Measurements from ENCODE around the gene SLC66A2. TPM values are rescaled to one million over a fixed set of nuclear protein-coding genes. Genes with fewer than 3 reads are reported as not detected.

Gene SLC66A2
- total RNA-seq, 2 experiments from 2014 or later, result 44.5 to 44.8 TPM

- H3K36me3 ChIP-seq (ENCODE audit: insufficient read depth, low read length), result no peaks in the 10 kb centered on the region
- TF ChIP-seq CTCF (IDR thresholded peaks at IDR 0.05), result no peak
- H3K4me1 ChIP-seq (ENCODE audit: insufficient read depth, low read length), result no peaks in the 10 kb centered on the region
- Mint-ChIP-seq H3K36me3 (ENCODE audit: low read depth) (no peaks in the 10 kb centered on the region), H3K27me3 (no peaks in the 10 kb centered on the region), H3K4me1 (ENCODE audit: low read depth) (no peaks in the 10 kb centered on the region), H3K9me3 (no peaks in the 10 kb centered on the region), H3K27ac (no peak overlapping the region), H3K4me3 (no peak overlapping the region)
- peak in 1 of 14 experiments; percentile 17 for DNase-seq
- no peak overlapping the region for H3K27ac ChIP-seq (ENCODE audit: low read depth in 1 of 2, low read length in 2 of 2)
- ChIA-PET CTCF (no interaction called here), POLR2A (no interaction called here)
- H3K4me3 ChIP-seq (ENCODE audit: low read length), result no peak overlapping the region
- peaks cover 0 to 13% of the 10 kb centered on the region in 2 experiments for H3K9me3 ChIP-seq (ENCODE audit: control insufficient read depth in 1 of 2, insufficient read depth in 1 of 2, low read length in 2 of 2)
- H3K27me3 ChIP-seq (ENCODE audit: control insufficient read depth in 1 of 2, insufficient read depth in 2 of 2, low read length in 2 of 2), result no peaks in the 10 kb centered on the region
- ATAC-seq (ENCODE audit: poor library complexity), result no peak
- intact Hi-C loops (cut with DNase I, micrococcal nuclease), result no loop called here
Observed at GRCh38 chr18:79871481-79872091, 79.9 kb downstream of the SLC66A2 start.

DNA sequence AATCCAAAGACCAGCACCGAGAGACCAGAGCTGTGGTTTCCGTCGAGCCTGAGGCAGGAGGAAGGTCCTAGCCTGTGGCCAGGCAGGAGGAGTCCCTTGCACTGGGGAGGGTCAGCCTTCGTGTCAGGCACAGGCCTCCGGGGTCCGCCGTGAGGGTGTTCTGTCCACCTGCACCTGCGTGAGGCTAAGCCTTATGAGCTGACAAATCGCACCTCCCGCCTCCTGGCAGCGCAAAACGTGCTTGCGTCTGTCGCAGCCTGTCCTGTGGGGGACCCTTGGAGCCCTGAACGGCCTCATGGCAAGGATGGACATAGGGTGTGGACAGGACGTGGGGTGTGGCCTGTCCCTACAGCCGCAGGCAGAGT is 80.4 kb downstream of the SLC66A2 start:
- no peak overlapping the region for H3K4me3 ChIP-seq (ENCODE audit: low read length)
- H3K9me3 ChIP-seq (ENCODE audit: control insufficient read depth in 1 of 2, insufficient read depth in 1 of 2, low read length in 2 of 2), result peaks cover 0 to 13% of the 10 kb centered on the region in 2 experiments
- no peak for ATAC-seq (ENCODE audit: poor library complexity)
- POLR2A ChIA-PET, result no interaction called here
- Mint-ChIP-seq H3K27ac (no peak overlapping the region), H3K36me3 (ENCODE audit: low read depth) (no peaks in the 10 kb centered on the region), H3K4me3 (no peak overlapping the region), H3K4me1 (ENCODE audit: low read depth) (no peaks in the 10 kb centered on the region), H3K9me3 (no peaks in the 10 kb centered on the region), H3K27me3 (no peaks in the 10 kb centered on the region)
- intact Hi-C loops (cut with DNase I, micrococcal nuclease), result no loop called here
- H3K4me1 ChIP-seq (ENCODE audit: insufficient read depth, low read length), result no peaks in the 10 kb centered on the region
- no peak for TF ChIP-seq CTCF (IDR thresholded peaks at IDR 0.05)
- no peaks in the 10 kb centered on the region for H3K27me3 ChIP-seq (ENCODE audit: control insufficient read depth in 1 of 2, insufficient read depth in 2 of 2, low read length in 2 of 2)
- DNase-seq, result peak in 2 of 14 experiments; percentile 11 to 29
- CTCF ChIA-PET, result no interaction called here
- H3K36me3 ChIP-seq (ENCODE audit: insufficient read depth, low read length), result no peaks in the 10 kb centered on the region
- no peak overlapping the region for H3K27ac ChIP-seq (ENCODE audit: low read depth in 1 of 2, low read length in 2 of 2)

DNA sequence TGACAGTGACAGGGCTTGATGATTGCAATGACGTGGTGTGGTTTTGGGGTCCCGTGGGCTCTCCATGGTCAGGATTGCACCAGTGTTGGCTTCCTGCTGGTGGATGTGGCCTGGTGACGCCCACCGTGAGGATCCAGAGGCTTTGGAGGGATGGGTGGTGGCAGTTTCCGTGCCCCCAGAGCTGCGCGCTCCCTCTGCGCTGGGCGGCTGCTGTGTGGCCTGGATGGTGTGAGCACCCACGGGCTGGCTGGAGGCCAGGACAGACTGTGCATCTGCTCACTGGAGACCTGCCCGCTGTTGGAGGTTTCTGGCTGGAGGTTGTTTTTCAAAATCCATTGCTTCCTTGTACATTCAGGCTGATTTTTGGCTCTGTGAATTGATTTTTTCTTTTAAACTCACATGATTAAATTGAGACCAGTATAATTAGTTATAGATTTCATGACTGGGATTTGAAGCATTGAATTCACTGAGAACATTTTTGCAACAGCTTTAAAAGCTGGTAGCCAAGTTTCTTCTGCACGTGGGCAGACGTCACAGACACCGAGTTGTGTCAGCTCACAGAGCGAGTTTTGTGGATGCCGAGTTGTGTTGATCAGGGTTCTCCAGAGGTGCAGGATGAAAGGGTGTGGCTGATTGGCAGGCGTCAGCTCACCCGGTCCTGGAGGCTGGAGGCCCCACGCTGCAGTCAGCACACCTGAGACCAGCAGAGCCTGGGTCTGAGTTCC is 81.0 kb downstream of the SLC66A2 start:
- DNase-seq (peak in 1 of 14 experiments; percentile 11), ATAC-seq (ENCODE audit: poor library complexity) (no peak)
- H3K27ac Mint-ChIP-seq, result no peak overlapping the region
- intact Hi-C loops (cut with DNase I, micrococcal nuclease), result no loop called here
- TF ChIP-seq CTCF (IDR thresholded peaks at IDR 0.05), result no peak
- Histone ChIP-seq H3K27me3 (ENCODE audit: control insufficient read depth in 1 of 2, insufficient read depth in 2 of 2, low read length in 2 of 2) (no peaks in the 10 kb centered on the region), H3K4me3 (ENCODE audit: low read length) (no peak overlapping the region), H3K27ac (ENCODE audit: low read depth in 1 of 2, low read length in 2 of 2) (no peak overlapping the region), H3K36me3 (ENCODE audit: insufficient read depth, low read length) (no peaks in the 10 kb centered on the region), H3K4me1 (ENCODE audit: insufficient read depth, low read length) (no peaks in the 10 kb centered on the region), H3K9me3 (ENCODE audit: control insufficient read depth in 1 of 2, insufficient read depth in 1 of 2, low read length in 2 of 2) (peaks cover 0 to 13% of the 10 kb centered on the region in 2 experiments)
- H3K4me3 Mint-ChIP-seq, result no peak overlapping the region
- no peaks in the 10 kb centered on the region for H3K27me3 Mint-ChIP-seq
- CTCF ChIA-PET, result no interaction called here
- no peaks in the 10 kb centered on the region for H3K36me3 Mint-ChIP-seq (ENCODE audit: low read depth)
- H3K4me1 Mint-ChIP-seq (ENCODE audit: low read depth), result no peaks in the 10 kb centered on the region
- no peaks in the 10 kb centered on the region for H3K9me3 Mint-ChIP-seq
- POLR2A ChIA-PET, result no interaction called here

Data from CD4-positive, alpha-beta T cell (primary cell).